OCI-LY7 (cell line): Measurements from ENCODE around the gene MED27. TPM values are rescaled to one million over a fixed set of nuclear protein-coding genes. Genes with fewer than 3 reads are reported as not detected.

Experiments used
- BruUV-seq: library from RNA; stranded (reverse); fragments of 400-500 nt; replicated peaks from 2 replicates; lab custom pipeline; 2021; lab: Mats Ljungman, UMichigan
- CTCF ChIA-PET: fragments of 300-600 bp; sonication (Branson Sonifier 250); formaldehyde crosslinking; loops from one replicate; lab custom pipeline; 2022; ENCODE audit warnings: antibody characterized with exemption; ENCODE audit not compliant: unreplicated experiment; lab: Charles Lee
- POLR2A ChIA-PET: fragments of 300-600 bp; sonication (Branson Sonifier 250); formaldehyde crosslinking; loops from one replicate; lab custom pipeline; 2022; ENCODE audit warnings: antibody characterized with exemption; lab: Charles Lee
- DNase-seq: peaks from one replicate; pipeline ENCODE4 v3.0.0-alpha.2; 2015; ENCODE audit warnings: low spot score
- H2AFZ ChIP-seq: fragments of 200-600 bp; sonication (generic), shearing (Covaris generic); 2 replicates; pipeline ENCODE4 v1.6.1; 2014; ENCODE audit warnings: mild to moderate bottlenecking, antibody characterized with exemption, low read length, moderate library complexity
- H3K27ac ChIP-seq: fragments of 200-600 bp; sonication (generic); 2 replicates; pipeline ENCODE4 v1.5.1; 2014; ENCODE audit warnings: mixed run types, low read depth, mild to moderate bottlenecking, moderate library complexity, low read length, inconsistent platforms; ENCODE audit not compliant: poor library complexity, severe bottlenecking
- H3K36me3 ChIP-seq: fragments of 200-600 bp; sonication (generic); 2 replicates; pipeline ENCODE4 v1.6.1; 2014; ENCODE audit warnings: mild to moderate bottlenecking, antibody characterized with exemption, low read length, moderate library complexity, mixed read lengths; ENCODE audit not compliant: insufficient read depth
- H3K4me1 ChIP-seq: fragments of 200-600 bp; sonication (generic); 2 replicates; pipeline ENCODE4 v1.5.1; 2014; ENCODE audit warnings: mild to moderate bottlenecking, low read length; ENCODE audit not compliant: insufficient read depth, poor library complexity, severe bottlenecking
- H3K4me2 ChIP-seq: fragments of 200-600 bp; sonication (generic); 2 replicates; pipeline ENCODE4 v1.6.1; 2014; ENCODE audit warnings: mild to moderate bottlenecking, low read length
- H3K4me3 ChIP-seq: fragments of 200-600 bp; sonication (generic); 2 replicates; pipeline ENCODE4 v1.5.1; 2014; ENCODE audit warnings: mild to moderate bottlenecking, low read depth, low read length; ENCODE audit not compliant: poor library complexity, severe bottlenecking
- H3K79me2 ChIP-seq: fragments of 200-600 bp; sonication (generic); 2 replicates; pipeline ENCODE4 v1.6.1; 2016; ENCODE audit warnings: low read depth, mild to moderate bottlenecking, low read length, moderate library complexity, mixed read lengths; ENCODE audit not compliant: insufficient read depth
- H3K9me2 ChIP-seq: fragments of 200-600 bp; sonication (generic); 2 replicates; pipeline ENCODE4 v1.6.1; 2016; ENCODE audit warnings: mild to moderate bottlenecking, low read length, mixed read lengths; ENCODE audit not compliant: insufficient read depth
- H3K9me3 ChIP-seq: fragments of 200-600 bp; sonication (generic); 2 replicates; pipeline ENCODE4 v1.6.1; 2014; ENCODE audit warnings: mild to moderate bottlenecking, mixed run types, low read length, mixed read lengths
- H4K20me1 ChIP-seq: fragments of 200-600 bp; sonication (generic); 2 replicates; pipeline ENCODE4 v1.6.1; 2014; ENCODE audit warnings: mild to moderate bottlenecking, antibody characterized with exemption, low read length, moderate library complexity, mixed read lengths; ENCODE audit not compliant: insufficient read depth
- EZH2phosphoT487 ChIP-seq: fragments of 200-600 bp; sonication (generic); IDR thresholded peaks from 2 replicates; pipeline ENCODE4 v1.6.1; 2018; ENCODE audit warnings: low read depth, borderline replicate concordance, mild to moderate bottlenecking, mixed run types, antibody characterized with exemption, low read length, moderate library complexity, mixed read lengths
- intact Hi-C: fragments of 100-400 bp; cut with micrococcal nuclease; formaldehyde crosslinking; loops from one replicate; pipeline ENCODE4 v1.10.0; 2022; ENCODE audit not compliant: unreplicated experiment
- total RNA-seq, 2 experiments: library from RNA; depleted of rRNA in 1 of 2; stranded (reverse); fragments of >200 nt in 1 of 2; shearing (Covaris generic) in 1 of 2; gene quantifications; 2 replicates each; pipeline ENCODE4 v1.2.3, GENCODE V29; 2014 to 2022
- TF ChIP-seq, protein P1 (sequence below): fragments of 200-600 bp; sonication (generic); conservative IDR thresholded peaks from 2 replicates; pipeline ENCODE4 v1.5.1; 2014; ENCODE audit warnings: mild to moderate bottlenecking, antibody characterized with exemption, low read length, moderate library complexity, mixed read lengths

The MED27 gene
- total RNA-seq, 2 experiments from 2014 or later = 23.1 to 32.6 TPM

DNA sequence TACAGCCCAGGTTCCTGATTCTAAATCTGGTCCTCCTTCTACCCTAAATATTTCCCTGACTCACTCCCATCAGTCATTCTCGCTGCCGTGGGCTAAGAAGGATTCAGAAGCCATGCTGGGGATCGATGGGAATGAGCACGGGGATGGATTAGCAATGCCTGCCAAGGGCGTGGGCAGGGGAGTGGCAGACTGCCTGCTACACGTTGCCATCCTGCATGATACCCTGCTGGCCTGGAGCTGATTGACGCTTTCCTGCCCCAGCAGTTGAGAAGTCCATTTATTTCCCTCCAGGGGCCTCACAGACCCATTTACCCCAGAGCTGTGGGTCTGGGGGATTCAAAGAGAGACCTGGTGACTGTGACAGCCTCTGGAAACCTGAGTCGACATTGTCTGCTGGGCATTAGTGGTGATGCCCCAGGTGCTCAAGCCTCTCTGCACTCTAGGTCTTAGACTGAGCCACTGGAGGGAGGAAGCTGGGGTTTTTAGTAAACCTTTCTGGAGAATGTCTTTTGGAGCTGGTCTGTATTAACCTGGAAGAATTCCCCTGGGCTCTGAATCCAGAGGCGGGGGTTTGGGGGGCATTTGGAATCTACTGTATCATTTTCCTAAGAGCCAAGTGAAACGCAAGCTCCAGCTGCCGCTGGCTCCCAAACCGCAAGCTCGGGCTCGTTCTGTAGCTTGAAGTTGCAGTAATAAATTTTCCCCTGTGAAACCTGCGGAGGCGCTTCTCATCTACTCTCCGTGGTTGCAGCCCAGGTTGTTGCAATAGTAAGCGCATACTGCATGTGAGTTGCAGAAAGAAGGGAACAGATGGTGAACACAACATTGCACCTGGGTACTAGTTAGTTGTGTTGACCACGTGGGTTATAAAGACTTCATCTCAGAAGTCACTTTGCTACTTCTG is 263.4 kb downstream of the MED27 start:
- H3K4me1 ChIP-seq = no peaks in the 10 kb centered on the region
- POLR2A ChIA-PET = interaction anchor here (1.3 kb wide), 1 partner anchor 35 kb away, joined by 3 read pairs; no protein-coding TSS in a partner anchor
- BruUV-seq = no TSS peak
- CTCF ChIA-PET = no interaction called here
- H3K79me2 ChIP-seq = no peaks in the 10 kb centered on the region
- no peaks in the 10 kb centered on the region for H3K9me2 ChIP-seq
- no peak overlapping the region for H3K4me3 ChIP-seq
- no peaks in the 10 kb centered on the region for H4K20me1 ChIP-seq
- DNase-seq = no peak
- no peak overlapping the region for H3K27ac ChIP-seq
- H3K4me2 ChIP-seq = no peak overlapping the region
- no peaks in the 10 kb centered on the region for H3K9me3 ChIP-seq
- intact Hi-C loops = no loop called here
- H3K36me3 ChIP-seq = no peaks in the 10 kb centered on the region
- no peak overlapping the region for H2AFZ ChIP-seq
- no peak for TF ChIP-seq EZH2phosphoT487
- TF ChIP-seq, protein P1, sequence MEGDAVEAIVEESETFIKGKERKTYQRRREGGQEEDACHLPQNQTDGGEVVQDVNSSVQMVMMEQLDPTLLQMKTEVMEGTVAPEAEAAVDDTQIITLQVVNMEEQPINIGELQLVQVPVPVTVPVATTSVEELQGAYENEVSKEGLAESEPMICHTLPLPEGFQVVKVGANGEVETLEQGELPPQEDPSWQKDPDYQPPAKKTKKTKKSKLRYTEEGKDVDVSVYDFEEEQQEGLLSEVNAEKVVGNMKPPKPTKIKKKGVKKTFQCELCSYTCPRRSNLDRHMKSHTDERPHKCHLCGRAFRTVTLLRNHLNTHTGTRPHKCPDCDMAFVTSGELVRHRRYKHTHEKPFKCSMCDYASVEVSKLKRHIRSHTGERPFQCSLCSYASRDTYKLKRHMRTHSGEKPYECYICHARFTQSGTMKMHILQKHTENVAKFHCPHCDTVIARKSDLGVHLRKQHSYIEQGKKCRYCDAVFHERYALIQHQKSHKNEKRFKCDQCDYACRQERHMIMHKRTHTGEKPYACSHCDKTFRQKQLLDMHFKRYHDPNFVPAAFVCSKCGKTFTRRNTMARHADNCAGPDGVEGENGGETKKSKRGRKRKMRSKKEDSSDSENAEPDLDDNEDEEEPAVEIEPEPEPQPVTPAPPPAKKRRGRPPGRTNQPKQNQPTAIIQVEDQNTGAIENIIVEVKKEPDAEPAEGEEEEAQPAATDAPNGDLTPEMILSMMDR = no peak

- no peaks in the 10 kb centered on the region for H3K79me2 ChIP-seq
- no peak for DNase-seq
- no peaks in the 10 kb centered on the region for H3K9me3 ChIP-seq
- CTCF ChIA-PET = no interaction called here
- H4K20me1 ChIP-seq = no peaks in the 10 kb centered on the region
- BruUV-seq = no TSS peak
- no peaks in the 10 kb centered on the region for H3K4me1 ChIP-seq
- H3K4me2 ChIP-seq = no peak overlapping the region
- no peak overlapping the region for H3K27ac ChIP-seq
- intact Hi-C loops = no loop called here
- H3K36me3 ChIP-seq = no peaks in the 10 kb centered on the region
- TF ChIP-seq, protein P1 = no peak
- TF ChIP-seq EZH2phosphoT487 = no peak
- POLR2A ChIA-PET = interaction anchor here (0.6 kb wide), 1 partner anchor 488 kb away, joined by 3 read pairs; no protein-coding TSS in a partner anchor
- H2AFZ ChIP-seq = no peak overlapping the region
- H3K4me3 ChIP-seq = no peak overlapping the region
- no peaks in the 10 kb centered on the region for H3K9me2 ChIP-seq
Observed at GRCh38 chr9:131814707-131815106, 265.0 kb downstream of the MED27 start.

GRCh38 chr9:131813116-131813515 is 266.6 kb downstream of the MED27 start:
- DNase-seq = no peak
- H3K9me3 ChIP-seq = no peaks in the 10 kb centered on the region
- H3K36me3 ChIP-seq = no peaks in the 10 kb centered on the region
- no peaks in the 10 kb centered on the region for H4K20me1 ChIP-seq
- TF ChIP-seq, protein P1 = no peak
- no peak overlapping the region for H3K27ac ChIP-seq
- no peaks in the 10 kb centered on the region for H3K4me1 ChIP-seq
- no peak overlapping the region for H2AFZ ChIP-seq
- POLR2A ChIA-PET = no interaction called here
- no peak overlapping the region for H3K4me3 ChIP-seq
- H3K9me2 ChIP-seq = no peaks in the 10 kb centered on the region
- no TSS peak for BruUV-seq
- CTCF ChIA-PET = no interaction called here
- no peaks in the 10 kb centered on the region for H3K79me2 ChIP-seq
- no peak overlapping the region for H3K4me2 ChIP-seq
- intact Hi-C loops = no loop called here
